Activated CD4-positive, alpha-beta T cell treated with anti-CD3 and anti-CD28 coated beads, Interleukin-2, amount 10 ng/mL, durations not matched to agents 24 days and 14 days (primary cell): ENCODE data around the gene UQCRQ. TPM values are rescaled to one million over a fixed set of nuclear protein-coding genes. Genes with fewer than 3 reads are reported as not detected.

Experiments
- DNase-seq: peaks from one replicate; pipeline ENCODE4 v3.0.0; 2022
- H3K27ac Mint-ChIP-seq: one replicate; pipeline ENCODE4 v1.8.0; 2022; ENCODE audit warnings: mild to moderate bottlenecking, mixed read lengths
- H3K27me3 Mint-ChIP-seq: one replicate; pipeline ENCODE4 v1.8.0; 2022; ENCODE audit warnings: mixed read lengths
- H3K36me3 Mint-ChIP-seq: one replicate; pipeline ENCODE4 v1.8.0; 2022; ENCODE audit warnings: low read depth, mild to moderate bottlenecking, mixed read lengths
- H3K4me1 Mint-ChIP-seq: one replicate; pipeline ENCODE4 v1.8.0; 2021; ENCODE audit warnings: mixed read lengths
- H3K4me3 Mint-ChIP-seq: one replicate; pipeline ENCODE4 v1.8.0; 2022; ENCODE audit warnings: mild to moderate bottlenecking, moderate library complexity, mixed read lengths
- H3K9me3 Mint-ChIP-seq: one replicate; pipeline ENCODE4 v1.8.0; 2021; ENCODE audit warnings: mixed read lengths
- intact Hi-C: fragments of 100-400 bp; cut with micrococcal nuclease; formaldehyde crosslinking; loops from one replicate; pipeline ENCODE4 v1.15.1; 2023
- total RNA-seq: library from RNA; stranded (reverse); gene quantifications from 2 replicates; pipeline ENCODE4 v1.2.3, GENCODE V29; 2022

The UQCRQ gene
- total RNA-seq, 1 donor from 2014 or later: 464 TPM

GRCh38 chr5:132886064-132886823 lies 19.8 kb downstream of the UQCRQ start:
- DNase-seq: no peak
- no peaks in the 10 kb centered on the region for H3K27me3 Mint-ChIP-seq
- H3K4me1 Mint-ChIP-seq: peaks cover 12% of the 10 kb centered on the region
- no peaks in the 10 kb centered on the region for H3K9me3 Mint-ChIP-seq
- H3K4me3 Mint-ChIP-seq: no peak overlapping the region
- no peak overlapping the region for H3K27ac Mint-ChIP-seq
- peaks cover 52% of the 10 kb centered on the region for H3K36me3 Mint-ChIP-seq
- intact Hi-C loops: no loop called here

- no peak overlapping the region for H3K4me3 Mint-ChIP-seq
- peaks cover 56% of the 10 kb centered on the region for H3K36me3 Mint-ChIP-seq
These were observed 20.8 kb downstream of the UQCRQ start for GRCh38 chr5:132887283-132887682.

GRCh38 chr5:132889501-132889900 lies 23.1 kb downstream of the UQCRQ start:
- Mint-ChIP-seq H3K27ac (no peak overlapping the region), H3K4me1 (peaks cover 10% of the 10 kb centered on the region)

More at GRCh38 chr5:132887283-132887682, 20.8 kb downstream of the UQCRQ start:
- Mint-ChIP-seq H3K9me3 (no peaks in the 10 kb centered on the region), H3K4me1 (peaks cover 12% of the 10 kb centered on the region), H3K27me3 (no peaks in the 10 kb centered on the region), H3K27ac (no peak overlapping the region)
- intact Hi-C loops: no loop called here
- DNase-seq: no peak

GRCh38 chr5:132890817-132891216 lies 24.4 kb downstream of the UQCRQ start:
- no peak for DNase-seq
- no peak overlapping the region for H3K27ac Mint-ChIP-seq
- no peaks in the 10 kb centered on the region for H3K9me3 Mint-ChIP-seq
- H3K4me1 Mint-ChIP-seq: peaks cover 5% of the 10 kb centered on the region
- no peak overlapping the region for H3K4me3 Mint-ChIP-seq
- intact Hi-C loops: no loop called here
- peaks cover 64% of the 10 kb centered on the region for H3K36me3 Mint-ChIP-seq
- no peaks in the 10 kb centered on the region for H3K27me3 Mint-ChIP-seq

More at GRCh38 chr5:132889501-132889900, 23.1 kb downstream of the UQCRQ start:
- Mint-ChIP-seq H3K4me3 (no peak overlapping the region), H3K36me3 (peaks cover 64% of the 10 kb centered on the region), H3K9me3 (no peaks in the 10 kb centered on the region), H3K27me3 (no peaks in the 10 kb centered on the region)
- intact Hi-C loops: no loop called here
- DNase-seq: no peak

GRCh38 chr5:132895719-132896305 lies 29.4 kb downstream of the UQCRQ start:
- Mint-ChIP-seq H3K4me1 (peaks cover 7% of the 10 kb centered on the region), H3K4me3 (no peak overlapping the region), H3K36me3 (peaks cover 54% of the 10 kb centered on the region), H3K27me3 (no peaks in the 10 kb centered on the region), H3K9me3 (no peaks in the 10 kb centered on the region), H3K27ac (no peak overlapping the region)
- intact Hi-C loops: no loop called here
- DNase-seq: no peak

GRCh38 chr5:132896685-132897084 lies 30.2 kb downstream of the UQCRQ start:
- peak overlapping the region; percentile 48 for H3K27ac Mint-ChIP-seq
- no peaks in the 10 kb centered on the region for H3K27me3 Mint-ChIP-seq
- peak; percentile 68 for DNase-seq
- intact Hi-C loops: no loop called here
- peaks cover 52% of the 10 kb centered on the region for H3K36me3 Mint-ChIP-seq
- peaks cover 7% of the 10 kb centered on the region for H3K4me1 Mint-ChIP-seq
- no peak overlapping the region for H3K4me3 Mint-ChIP-seq
- no peaks in the 10 kb centered on the region for H3K9me3 Mint-ChIP-seq

GRCh38 chr5:132898094-132898493 lies 31.7 kb downstream of the UQCRQ start:
- Mint-ChIP-seq H3K4me1 (peaks cover 7% of the 10 kb centered on the region), H3K9me3 (no peaks in the 10 kb centered on the region), H3K36me3 (peaks cover 41% of the 10 kb centered on the region), H3K27me3 (no peaks in the 10 kb centered on the region), H3K27ac (no peak overlapping the region), H3K4me3 (no peak overlapping the region)
- intact Hi-C loops: no loop called here
- no peak for DNase-seq

- Mint-ChIP-seq H3K4me1 (peaks cover 7% of the 10 kb centered on the region), H3K4me3 (no peak overlapping the region), H3K36me3 (peaks cover 36% of the 10 kb centered on the region), H3K27ac (no peak overlapping the region), H3K9me3 (no peaks in the 10 kb centered on the region), H3K27me3 (no peaks in the 10 kb centered on the region)
- intact Hi-C loops: no loop called here
- no peak for DNase-seq
These were observed 34.6 kb downstream of the UQCRQ start for GRCh38 chr5:132901036-132901435.

- Mint-ChIP-seq H3K36me3 (peaks cover 29% of the 10 kb centered on the region), H3K9me3 (no peaks in the 10 kb centered on the region), H3K27ac (no peak overlapping the region), H3K4me1 (peaks cover 4% of the 10 kb centered on the region), H3K4me3 (no peak overlapping the region), H3K27me3 (no peaks in the 10 kb centered on the region)
- intact Hi-C loops: no loop called here
- DNase-seq: no peak
These were observed 35.3 kb downstream of the UQCRQ start for GRCh38 chr5:132901730-132902129.

- no peak overlapping the region for H3K4me3 Mint-ChIP-seq
- H3K27ac Mint-ChIP-seq: no peak overlapping the region
- no peaks in the 10 kb centered on the region for H3K27me3 Mint-ChIP-seq
- no peak for DNase-seq
- intact Hi-C loops: no loop called here
- no peaks in the 10 kb centered on the region for H3K9me3 Mint-ChIP-seq
- peaks cover 2% of the 10 kb centered on the region for H3K4me1 Mint-ChIP-seq
- H3K36me3 Mint-ChIP-seq: peaks cover 19% of the 10 kb centered on the region
These were observed 39.5 kb downstream of the UQCRQ start for GRCh38 chr5:132905938-132906337.

- intact Hi-C loops: no loop called here
- Mint-ChIP-seq H3K27ac (no peak overlapping the region), H3K9me3 (no peaks in the 10 kb centered on the region), H3K4me1 (peaks cover 2% of the 10 kb centered on the region), H3K36me3 (peaks cover 22% of the 10 kb centered on the region), H3K4me3 (no peak overlapping the region), H3K27me3 (no peaks in the 10 kb centered on the region)
- DNase-seq: no peak
These were observed 40.7 kb downstream of the UQCRQ start for GRCh38 chr5:132907161-132907560.

GRCh38 chr5:132909702-132910101 lies 43.3 kb downstream of the UQCRQ start:
- Mint-ChIP-seq H3K36me3 (peaks cover 21% of the 10 kb centered on the region), H3K9me3 (no peaks in the 10 kb centered on the region), H3K27me3 (no peaks in the 10 kb centered on the region), H3K27ac (no peak overlapping the region), H3K4me1 (peaks cover 3% of the 10 kb centered on the region), H3K4me3 (no peak overlapping the region)
- DNase-seq: no peak
- intact Hi-C loops: no loop called here

GRCh38 chr5:132915681-132916080 lies 49.2 kb downstream of the UQCRQ start:
- no peak for DNase-seq
- Mint-ChIP-seq H3K4me1 (peaks cover 3% of the 10 kb centered on the region), H3K27ac (no peak overlapping the region), H3K27me3 (no peaks in the 10 kb centered on the region), H3K9me3 (no peaks in the 10 kb centered on the region), H3K36me3 (peaks cover 26% of the 10 kb centered on the region), H3K4me3 (no peak overlapping the region)
- intact Hi-C loops: no loop called here

GRCh38 chr5:132916086-132916485 lies 49.6 kb downstream of the UQCRQ start:
- no peaks in the 10 kb centered on the region for H3K27me3 Mint-ChIP-seq
- H3K4me1 Mint-ChIP-seq: peaks cover 3% of the 10 kb centered on the region
- no peak overlapping the region for H3K4me3 Mint-ChIP-seq
- H3K9me3 Mint-ChIP-seq: no peaks in the 10 kb centered on the region
- intact Hi-C loops: no loop called here
- H3K27ac Mint-ChIP-seq: no peak overlapping the region
- peaks cover 29% of the 10 kb centered on the region for H3K36me3 Mint-ChIP-seq
- no peak for DNase-seq
